B cell (primary cell): ENCODE measurements around the gene TYW1B.

Experiments used
- EZH2 ChIP-seq: IDR thresholded peaks from 2 replicates; pipeline ENCODE4 v1.6.1; 2012; ENCODE audit warnings: borderline replicate concordance, low read depth, mild to moderate bottlenecking, moderate library complexity, low read length; ENCODE audit not compliant: insufficient read depth, poor library complexity, severe bottlenecking
- TF ChIP-seq, protein P1 (sequence below): fragments of 200-600 bp; IDR thresholded peaks from one replicate; pipeline ENCODE4 v1.8.0; 2022; ENCODE audit warnings: antibody characterized with exemption, mild to moderate bottlenecking

DNA sequence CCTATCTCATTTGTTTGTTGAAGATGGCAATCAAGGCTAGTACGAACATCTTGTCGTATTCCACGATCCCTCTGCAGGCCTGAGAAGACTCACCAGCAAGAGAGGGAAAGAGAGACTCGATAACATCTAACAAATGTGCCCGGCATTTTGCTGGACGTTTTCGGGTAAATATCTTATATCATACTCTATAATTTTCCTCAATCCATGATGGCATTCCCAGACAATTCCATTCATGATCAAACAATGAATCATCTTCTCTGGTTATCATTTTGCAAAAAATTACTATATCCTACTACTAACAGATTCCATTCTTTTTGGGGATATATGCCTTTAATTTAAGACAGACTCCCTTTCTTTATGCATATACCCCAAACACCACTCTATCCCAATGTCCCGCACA lies 118.1 kb downstream of the TYW1B start:
- TF ChIP-seq, protein P1, sequence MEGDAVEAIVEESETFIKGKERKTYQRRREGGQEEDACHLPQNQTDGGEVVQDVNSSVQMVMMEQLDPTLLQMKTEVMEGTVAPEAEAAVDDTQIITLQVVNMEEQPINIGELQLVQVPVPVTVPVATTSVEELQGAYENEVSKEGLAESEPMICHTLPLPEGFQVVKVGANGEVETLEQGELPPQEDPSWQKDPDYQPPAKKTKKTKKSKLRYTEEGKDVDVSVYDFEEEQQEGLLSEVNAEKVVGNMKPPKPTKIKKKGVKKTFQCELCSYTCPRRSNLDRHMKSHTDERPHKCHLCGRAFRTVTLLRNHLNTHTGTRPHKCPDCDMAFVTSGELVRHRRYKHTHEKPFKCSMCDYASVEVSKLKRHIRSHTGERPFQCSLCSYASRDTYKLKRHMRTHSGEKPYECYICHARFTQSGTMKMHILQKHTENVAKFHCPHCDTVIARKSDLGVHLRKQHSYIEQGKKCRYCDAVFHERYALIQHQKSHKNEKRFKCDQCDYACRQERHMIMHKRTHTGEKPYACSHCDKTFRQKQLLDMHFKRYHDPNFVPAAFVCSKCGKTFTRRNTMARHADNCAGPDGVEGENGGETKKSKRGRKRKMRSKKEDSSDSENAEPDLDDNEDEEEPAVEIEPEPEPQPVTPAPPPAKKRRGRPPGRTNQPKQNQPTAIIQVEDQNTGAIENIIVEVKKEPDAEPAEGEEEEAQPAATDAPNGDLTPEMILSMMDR: no peak
- TF ChIP-seq EZH2: no peak
